HAP-1 (cell line): Measurements from ENCODE around the gene ARL16.

Experiments used
- DNase-seq, 2 experiments: peaks; one replicate each; pipeline ENCODE4 v3.0.0-alpha.2; 2016 to 2020; ENCODE audit warnings: low spot score in 2 of 2
- H3K27me3 ChIP-seq: fragments of 250-450 bp; sonication (Bioruptor Pico); 2 replicates; pipeline ENCODE4 v1.5.1; 2020; ENCODE audit warnings: low read depth, mild to moderate bottlenecking, moderate library complexity
- H3K36me3 ChIP-seq: fragments of 250-450 bp; sonication (Bioruptor Pico); replicated peaks from 2 replicates; pipeline ENCODE4 v1.5.1; 2020; ENCODE audit warnings: mild to moderate bottlenecking
- H3K4me1 ChIP-seq: fragments of 250-450 bp; sonication (Bioruptor Pico); 2 replicates; pipeline ENCODE4 v1.5.1; 2020; ENCODE audit warnings: mild to moderate bottlenecking
- H3K4me3 ChIP-seq: fragments of 250-450 bp; sonication (Bioruptor Pico); 2 replicates; pipeline ENCODE4 v1.5.1; 2020; ENCODE audit warnings: mild to moderate bottlenecking, moderate library complexity
- H3K9me3 ChIP-seq: fragments of 250-450 bp; sonication (Bioruptor Pico); 2 replicates; pipeline ENCODE4 v1.5.1; 2020; ENCODE audit warnings: mild to moderate bottlenecking, moderate library complexity
- in situ Hi-C: fragments of 300-500 bp; cut with MboI; formaldehyde crosslinking; loops from 3 replicates; pipeline ENCODE4 v1.14.3; 2020; ENCODE audit warnings: low sequenced_read_pairs, inconsistent platforms, mixed read lengths

ARL16 gene

DNA sequence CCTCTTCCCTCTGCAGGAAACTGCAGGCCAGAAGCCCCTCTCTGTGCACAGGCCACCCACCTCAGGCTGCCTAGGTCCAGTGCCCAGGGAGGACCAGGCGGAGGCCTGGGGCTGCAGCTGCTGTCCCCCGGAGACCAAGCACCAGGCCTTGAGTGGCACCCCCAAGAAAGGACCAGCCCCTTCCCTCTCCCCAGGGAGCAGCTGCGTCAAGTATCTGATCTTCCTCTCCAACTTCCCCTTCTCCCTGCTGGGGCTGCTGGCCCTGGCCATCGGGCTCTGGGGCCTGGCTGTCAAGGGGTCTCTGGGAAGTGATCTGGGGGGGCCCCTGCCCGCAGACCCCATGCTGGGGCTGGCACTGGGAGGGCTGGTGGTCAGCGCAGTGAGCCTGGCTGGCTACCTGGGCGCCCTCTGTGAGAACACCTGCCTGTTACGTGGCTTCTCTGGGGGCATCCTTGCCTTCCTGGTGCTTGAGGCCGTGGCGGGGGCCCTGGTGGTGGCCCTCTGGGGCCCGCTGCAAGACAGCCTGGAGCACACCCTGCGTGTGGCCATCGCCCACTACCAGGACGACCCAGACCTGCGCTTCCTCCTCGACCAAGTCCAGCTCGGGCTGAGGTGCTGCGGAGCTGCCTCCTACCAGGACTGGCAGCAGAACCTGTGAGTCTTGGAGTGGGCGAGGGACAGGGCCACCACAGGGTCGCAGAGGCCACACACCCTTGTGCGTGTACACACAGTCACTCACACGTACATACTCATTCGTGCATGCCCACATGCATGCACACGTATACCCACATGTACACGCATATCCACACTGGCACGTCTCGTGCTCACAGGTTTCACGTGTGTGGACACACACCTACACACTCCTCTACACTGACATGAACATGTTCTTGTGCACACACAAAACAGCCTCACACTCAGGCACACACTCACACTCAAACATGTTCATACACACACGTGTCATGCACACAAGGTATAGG lies 38.3 kb downstream of the ARL16 start:
- Histone ChIP-seq H3K4me3 (no peak overlapping the region), H3K36me3 (no peaks in the 10 kb centered on the region), H3K4me1 (no peaks in the 10 kb centered on the region), H3K27me3 (no peaks in the 10 kb centered on the region), H3K9me3 (no peaks in the 10 kb centered on the region)
- DNase-seq = no peak
- in situ Hi-C loops = no loop called here

DNA sequence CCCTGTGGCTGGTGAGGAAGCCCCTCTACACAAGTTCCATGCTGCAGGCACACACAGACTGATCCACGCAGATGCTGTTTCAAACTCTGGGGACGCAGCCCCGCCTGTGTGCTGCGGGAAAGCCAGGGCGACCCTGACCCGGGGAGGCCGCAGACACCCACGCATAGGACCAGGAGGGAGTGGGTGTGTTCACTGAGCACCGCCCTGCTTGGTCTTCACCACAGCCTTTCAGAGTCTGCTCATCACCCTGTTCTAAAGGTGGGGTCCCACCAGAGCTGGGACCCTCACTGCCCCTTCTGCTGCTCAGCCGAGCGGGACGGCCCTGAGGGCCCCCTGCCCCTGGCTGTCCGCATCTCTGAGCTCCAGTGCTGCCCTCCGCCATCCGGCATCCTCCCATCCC lies 39.1 kb downstream of the ARL16 start:
- Histone ChIP-seq H3K9me3 (no peaks in the 10 kb centered on the region), H3K36me3 (no peaks in the 10 kb centered on the region)
- in situ Hi-C loops = no loop called here

DNA sequence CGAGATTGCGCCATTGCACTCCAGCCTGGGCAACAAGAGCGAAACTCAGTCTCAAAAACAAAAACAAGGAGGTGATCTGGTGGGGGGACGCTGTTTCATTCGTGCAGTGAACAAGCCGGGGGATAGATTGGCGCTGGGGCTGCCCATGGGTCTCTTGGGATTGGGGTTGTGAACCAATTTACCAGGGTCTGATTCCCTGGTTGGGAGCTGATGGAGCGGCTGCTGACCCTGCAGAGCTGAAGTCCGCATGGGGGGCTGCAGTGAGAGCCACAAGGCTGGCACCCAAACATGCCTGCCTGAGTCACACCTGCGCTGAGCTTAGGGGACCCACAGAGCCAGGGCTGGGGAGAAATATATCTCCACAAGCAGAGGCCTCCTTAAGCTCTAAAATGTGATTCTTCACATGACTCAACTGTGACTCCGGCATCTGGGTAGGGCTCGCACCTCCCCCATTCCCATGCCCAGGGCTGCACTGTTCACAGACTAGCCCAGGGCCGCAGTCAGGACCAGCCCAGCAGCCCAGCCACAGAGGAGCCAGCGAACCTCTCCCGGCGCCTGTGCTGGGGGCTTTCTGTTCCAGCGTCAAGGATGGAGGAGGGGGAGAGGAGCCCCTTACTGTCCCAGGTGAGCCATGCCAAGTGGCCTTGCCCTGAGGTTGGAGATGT lies 41.6 kb downstream of the ARL16 start:
- Histone ChIP-seq H3K4me1 (no peaks in the 10 kb centered on the region), H3K36me3 (no peaks in the 10 kb centered on the region), H3K9me3 (no peaks in the 10 kb centered on the region), H3K27me3 (no peaks in the 10 kb centered on the region), H3K4me3 (no peak overlapping the region)
- in situ Hi-C loops = no loop called here
- DNase-seq = no peak

More for the DNA sequence above, 39.1 kb downstream of the ARL16 start:
- H3K4me1 ChIP-seq = no peaks in the 10 kb centered on the region
- no peak for DNase-seq
- H3K27me3 ChIP-seq = no peaks in the 10 kb centered on the region
- H3K4me3 ChIP-seq = no peak overlapping the region

DNA sequence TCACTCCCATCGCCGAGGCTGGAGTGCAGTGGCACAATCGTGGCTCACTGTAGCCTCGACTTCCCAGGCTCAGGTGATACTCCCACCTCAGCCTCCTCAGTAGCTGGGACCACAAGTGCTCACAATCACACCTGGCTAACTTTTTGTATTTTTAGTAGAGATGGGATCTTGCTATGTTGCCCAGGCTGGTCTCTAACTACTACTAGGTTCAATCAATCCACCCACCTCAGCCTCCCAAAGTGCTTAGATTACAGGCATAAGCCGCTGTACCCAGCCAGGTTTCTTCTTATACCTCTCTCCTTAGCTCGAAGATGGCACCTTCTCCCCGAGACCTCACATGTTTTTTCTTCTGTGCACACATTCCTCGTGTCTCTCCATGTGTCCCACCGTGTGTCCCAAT lies 43.6 kb downstream of the ARL16 start:
- Histone ChIP-seq H3K9me3 (no peaks in the 10 kb centered on the region), H3K36me3 (no peaks in the 10 kb centered on the region), H3K27me3 (no peaks in the 10 kb centered on the region), H3K4me1 (peaks cover 8% of the 10 kb centered on the region), H3K4me3 (no peak overlapping the region)
- in situ Hi-C loops = no loop called here
- no peak for DNase-seq

DNA sequence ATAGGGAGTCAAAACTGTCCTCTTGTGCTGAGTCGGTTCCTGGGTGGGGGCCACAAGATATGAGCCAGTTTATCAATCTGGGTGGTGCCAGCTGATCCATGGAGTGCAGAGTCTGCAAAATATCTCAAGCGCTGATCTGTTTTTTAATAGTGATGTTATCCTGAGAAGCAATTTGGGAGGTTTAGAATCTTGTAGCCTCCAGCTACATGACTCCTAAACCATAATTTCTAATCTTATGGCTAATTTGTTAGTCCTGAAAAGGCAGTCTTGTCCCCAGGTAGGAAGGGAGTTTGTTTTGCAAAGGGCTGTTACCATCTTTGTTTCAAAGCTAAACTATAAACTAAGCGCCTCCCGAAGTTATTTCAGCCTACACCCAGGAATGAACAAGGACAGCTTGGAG lies 44.9 kb downstream of the ARL16 start:
- Histone ChIP-seq H3K9me3 (no peaks in the 10 kb centered on the region), H3K36me3 (no peaks in the 10 kb centered on the region), H3K4me3 (no peak overlapping the region), H3K4me1 (peaks cover 8% of the 10 kb centered on the region), H3K27me3 (no peaks in the 10 kb centered on the region)
- in situ Hi-C loops = no loop called here
- DNase-seq = no peak

DNA sequence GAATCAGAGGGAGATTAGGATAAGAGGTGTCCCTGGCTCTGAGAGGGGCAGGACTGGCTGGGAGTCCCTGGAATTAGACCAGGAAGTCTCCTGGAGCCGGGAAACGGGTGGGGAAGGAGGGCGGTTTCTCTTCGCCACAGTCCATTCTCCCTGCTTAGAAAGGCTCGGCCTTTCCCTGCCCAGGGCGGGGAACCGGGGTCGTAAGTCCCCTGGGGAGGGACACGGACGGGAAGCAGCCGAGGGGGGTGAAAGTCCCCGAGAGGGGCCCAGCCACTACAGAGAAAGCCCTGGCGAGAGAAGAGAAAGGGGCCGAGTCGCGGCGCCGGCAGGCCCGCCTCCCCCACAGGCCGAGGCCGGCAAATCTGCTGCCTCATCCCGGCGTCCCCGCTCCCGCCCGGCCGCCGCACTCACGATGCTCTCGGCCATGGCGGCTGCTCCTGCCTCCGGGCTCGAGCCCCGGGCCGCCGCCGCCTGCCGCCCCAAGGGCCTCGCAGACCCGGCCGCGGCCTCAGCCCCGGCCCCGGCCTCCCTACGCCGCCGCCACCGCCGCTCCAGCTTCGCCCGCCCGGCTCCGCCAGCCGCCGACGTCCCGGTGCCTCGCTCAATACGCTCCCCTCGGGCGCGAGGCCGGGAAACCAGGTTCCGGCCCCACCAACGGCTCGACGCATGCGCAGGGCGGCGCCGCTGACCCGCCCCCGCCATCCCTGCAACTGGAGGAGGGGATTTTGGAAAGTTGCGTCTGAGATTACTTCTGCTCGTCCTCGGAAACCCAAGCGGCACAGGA lies 46.9 kb downstream of the ARL16 start, which contains the start of the genes NPLOC4 and TSPAN10:
Gene NPLOC4 (minus strand): TSS at position 608 of the 784 bp plus-strand sequence. CDS start 182 bp downstream, at position 426.
Gene TSPAN10 (plus strand): TSS at position 692 of the 784 bp plus-strand sequence. CDS start 5,217 bp downstream, outside the sequence.
- no peaks in the 10 kb centered on the region for H3K36me3 ChIP-seq
- no peaks in the 10 kb centered on the region for H3K9me3 ChIP-seq
- peak within 1 kb of the TSS; percentile 76 for H3K4me3 ChIP-seq
- H3K4me1 ChIP-seq = peaks cover 8% of the 10 kb centered on the region
- DNase-seq = peak; percentile 79 to 91
- in situ Hi-C loops = no loop called here
- H3K27me3 ChIP-seq = no peaks in the 10 kb centered on the region

DNA sequence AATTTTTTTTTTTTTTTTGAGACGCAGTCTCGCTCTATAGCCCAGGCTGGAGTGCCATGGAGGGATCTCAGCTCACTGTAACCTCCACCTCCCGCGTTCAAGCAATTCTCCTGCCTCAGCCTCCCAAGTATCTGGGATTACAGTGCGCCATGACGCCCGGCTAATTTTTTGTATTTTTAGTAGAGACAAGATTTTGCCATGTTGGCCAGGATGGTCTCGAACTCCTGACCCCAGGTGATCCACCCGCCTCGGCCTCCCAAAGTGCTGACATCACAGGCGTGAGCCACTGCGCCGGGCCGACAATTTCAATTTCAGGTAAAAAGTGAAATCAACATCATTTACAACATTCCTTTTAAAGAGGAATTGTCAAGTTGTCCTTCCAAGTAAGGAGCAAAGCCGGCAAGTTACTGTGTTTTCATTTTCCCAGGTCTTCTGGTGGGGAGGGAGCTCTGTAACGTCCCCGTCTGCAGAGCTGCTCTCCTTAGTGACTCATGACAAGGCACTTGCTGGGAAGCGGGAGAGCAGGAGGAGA lies 47.6 kb downstream of the ARL16 start:
- Histone ChIP-seq H3K27me3 (no peaks in the 10 kb centered on the region), H3K4me1 (peaks cover 8% of the 10 kb centered on the region), H3K9me3 (no peaks in the 10 kb centered on the region), H3K4me3 (peak overlapping the region; percentile 76), H3K36me3 (no peaks in the 10 kb centered on the region; the same call in 1 of the 2 replicates)
- no peak for DNase-seq
- in situ Hi-C loops = no loop called here

DNA sequence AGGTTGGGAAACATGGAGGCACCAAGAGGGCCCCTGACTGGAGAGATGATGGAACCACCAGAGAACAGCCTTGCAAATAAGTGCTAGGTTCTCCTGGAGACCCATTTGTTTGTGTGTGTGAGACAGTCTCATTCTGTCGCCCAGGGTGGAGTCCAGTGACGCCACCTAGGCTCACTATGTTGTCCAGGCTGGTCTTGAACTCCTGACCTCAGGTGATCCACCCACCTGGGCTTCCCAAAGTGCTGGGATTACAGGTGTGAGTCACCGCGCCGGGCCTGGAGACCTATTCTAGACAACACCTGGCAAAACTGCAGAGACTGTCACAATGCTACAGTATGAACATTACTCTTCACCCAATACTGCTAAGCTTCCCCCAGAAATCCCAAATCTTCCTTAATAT lies 48.2 kb downstream of the ARL16 start:
- H3K36me3 ChIP-seq = no peaks in the 10 kb centered on the region; the same call in 1 of the 2 replicates
- peak overlapping the region; percentile 76 for H3K4me3 ChIP-seq
- in situ Hi-C loops = no loop called here
- no peak for DNase-seq
- H3K27me3 ChIP-seq = no peaks in the 10 kb centered on the region
- H3K4me1 ChIP-seq = peaks cover 8% of the 10 kb centered on the region
- H3K9me3 ChIP-seq = no peaks in the 10 kb centered on the region

DNA sequence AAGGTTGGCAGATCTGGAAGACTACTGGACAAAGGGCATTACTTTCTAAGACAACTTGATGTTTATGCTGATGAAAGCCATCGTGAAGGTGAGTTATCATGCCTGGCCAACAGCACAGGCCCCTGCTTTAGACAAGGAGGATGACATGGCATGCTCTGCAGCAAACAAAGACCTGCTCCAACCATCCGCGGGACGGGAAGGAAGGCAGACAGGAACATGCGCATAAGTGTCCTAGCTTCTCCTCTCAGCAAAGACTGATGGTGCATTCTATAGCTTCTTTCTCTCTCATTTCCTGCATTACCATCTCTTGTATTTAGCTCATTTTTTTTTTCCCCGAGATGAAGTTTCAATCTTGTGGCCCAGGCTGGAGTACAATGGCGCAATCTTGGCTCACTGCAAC lies 52.1 kb downstream of the ARL16 start:
- in situ Hi-C loops = no loop called here
- no peak overlapping the region for H3K4me3 ChIP-seq

More for the DNA sequence above, 52.1 kb downstream of the ARL16 start:
- no peak for DNase-seq
- Histone ChIP-seq H3K36me3 (peaks cover 32% of the 10 kb centered on the region), H3K4me1 (peaks cover 8% of the 10 kb centered on the region), H3K9me3 (no peaks in the 10 kb centered on the region), H3K27me3 (no peaks in the 10 kb centered on the region)
